HG02970 (cell line): ENCODE measurements around the gene C6orf136.
"Not testable (repeated sequence)": the region's sequence is repeated elsewhere in the genome, so short reads cannot be mapped to it uniquely, and the experiment has no call there.

Source experiments
- ATAC-seq: cut with Tn5 transposase; IDR thresholded peaks from one replicate; pipeline ENCODE4 v1.9.1; 2021; ENCODE audit warnings: mild to moderate bottlenecking, moderate library complexity, moderate number of reproducible peaks; ENCODE audit not compliant: unreplicated experiment, low FRiP score

C6orf136 gene

DNA sequence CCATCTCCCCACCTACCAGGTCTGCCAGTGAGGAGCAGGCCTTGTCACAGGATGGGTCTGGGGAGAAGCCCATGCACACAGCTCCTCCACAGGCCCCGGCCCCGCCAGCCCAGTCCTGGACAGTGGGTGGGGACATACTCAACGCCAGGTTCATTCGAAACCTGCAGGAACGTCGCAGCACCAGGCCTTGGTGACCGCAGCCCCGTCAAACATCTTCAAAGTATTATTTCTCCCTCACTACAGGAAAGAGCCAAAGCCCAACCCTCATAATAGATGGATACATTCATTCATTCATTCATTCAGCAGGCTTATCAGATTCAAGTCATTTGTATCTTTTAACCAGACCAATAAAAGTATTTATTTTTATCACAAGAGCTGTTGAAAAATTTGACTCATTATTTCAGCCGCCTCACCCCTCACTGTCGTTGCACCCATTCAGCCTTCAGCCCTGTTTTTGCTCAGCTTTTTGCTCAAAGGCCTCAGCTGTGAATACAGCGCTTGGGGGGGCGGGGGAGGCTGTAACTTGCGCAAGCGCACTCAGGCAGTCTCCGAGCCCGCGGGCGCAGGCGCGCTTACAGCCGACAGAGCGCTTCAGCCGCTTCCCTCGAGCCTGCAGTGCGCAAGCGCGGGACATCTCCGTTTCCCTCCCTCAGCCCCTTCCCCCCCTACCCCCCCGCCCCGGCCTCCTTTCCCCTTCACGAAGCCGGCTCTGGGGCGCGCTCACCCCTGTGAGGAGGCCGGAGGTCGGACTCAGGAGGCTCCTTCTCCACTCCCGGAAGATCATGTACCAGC lies at the start of gene C6orf136:
TSS of gene C6orf136 (plus strand) at position 684 of the 792 bp plus-strand sequence. CDS start at position 783, 99 bp downstream.
- peak; percentile 53 for ATAC-seq

DNA sequence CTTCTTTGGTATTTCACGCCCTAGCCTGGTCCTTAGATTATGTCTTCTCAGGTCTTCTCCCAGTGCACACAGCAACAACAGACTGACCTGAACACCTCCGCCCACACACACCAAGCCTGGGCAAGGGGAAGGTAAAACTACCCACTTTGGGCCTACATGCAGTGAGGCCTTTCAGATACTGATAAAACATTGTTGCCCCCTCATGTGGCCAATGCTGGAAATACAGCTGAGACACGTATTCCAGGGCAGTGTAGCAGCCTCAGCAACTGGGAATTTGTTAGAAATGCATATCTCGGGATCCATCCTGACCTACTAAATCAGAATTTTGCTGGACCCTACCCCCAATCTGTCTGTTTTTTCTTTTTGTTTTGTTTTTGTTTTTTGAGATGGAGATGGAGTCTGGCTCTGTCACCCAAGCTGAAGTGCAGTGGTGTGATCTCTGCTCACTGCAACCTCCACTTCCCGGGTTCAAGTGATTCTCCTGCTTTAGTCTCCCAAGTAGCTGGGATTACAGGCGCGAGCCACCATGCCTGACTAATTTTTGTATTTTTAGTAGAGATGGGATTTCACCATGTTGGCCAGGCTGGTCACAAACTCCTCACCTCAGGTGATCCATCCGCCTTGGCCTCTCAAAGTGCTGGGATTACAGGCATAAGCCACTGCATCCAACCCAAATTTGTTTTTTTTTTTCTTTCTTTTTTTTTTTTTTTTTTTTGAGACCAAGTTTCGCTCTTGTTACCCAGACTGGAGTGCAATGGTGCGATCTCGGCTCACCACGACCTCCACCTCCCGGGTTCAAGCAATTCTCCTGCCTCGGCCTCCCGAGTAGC lies 49.4 kb upstream of the C6orf136 start:
- not testable (repeated sequence) for ATAC-seq

GRCh38 chr6:30598912-30599624 lies 47.9 kb upstream of the C6orf136 start:
- ATAC-seq, result no peak

GRCh38 chr6:30599625-30600324 lies 47.2 kb upstream of the C6orf136 start:
- no peak for ATAC-seq

GRCh38 chr6:30600451-30600961 lies 46.4 kb upstream of the C6orf136 start:
- ATAC-seq, result no peak

DNA sequence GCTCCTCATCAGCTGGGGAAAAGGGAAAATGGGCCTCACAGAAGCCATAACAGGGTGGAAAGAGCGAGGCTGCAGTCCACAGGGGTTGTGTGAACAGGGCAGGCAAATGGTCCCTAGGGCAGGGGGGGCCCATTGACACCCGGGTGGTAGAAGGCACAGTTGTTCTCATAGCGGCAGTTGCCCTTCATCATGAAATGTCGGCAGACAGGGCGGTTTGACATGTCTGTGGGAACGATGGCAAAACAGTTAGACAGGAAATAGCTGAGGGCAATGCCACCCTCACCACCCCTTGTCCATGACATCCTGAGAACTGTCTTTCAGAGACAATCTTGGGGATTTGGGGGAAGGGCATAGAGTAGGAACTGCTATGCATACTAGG lies 45.5 kb upstream of the C6orf136 start:
- ATAC-seq, result no peak

DNA sequence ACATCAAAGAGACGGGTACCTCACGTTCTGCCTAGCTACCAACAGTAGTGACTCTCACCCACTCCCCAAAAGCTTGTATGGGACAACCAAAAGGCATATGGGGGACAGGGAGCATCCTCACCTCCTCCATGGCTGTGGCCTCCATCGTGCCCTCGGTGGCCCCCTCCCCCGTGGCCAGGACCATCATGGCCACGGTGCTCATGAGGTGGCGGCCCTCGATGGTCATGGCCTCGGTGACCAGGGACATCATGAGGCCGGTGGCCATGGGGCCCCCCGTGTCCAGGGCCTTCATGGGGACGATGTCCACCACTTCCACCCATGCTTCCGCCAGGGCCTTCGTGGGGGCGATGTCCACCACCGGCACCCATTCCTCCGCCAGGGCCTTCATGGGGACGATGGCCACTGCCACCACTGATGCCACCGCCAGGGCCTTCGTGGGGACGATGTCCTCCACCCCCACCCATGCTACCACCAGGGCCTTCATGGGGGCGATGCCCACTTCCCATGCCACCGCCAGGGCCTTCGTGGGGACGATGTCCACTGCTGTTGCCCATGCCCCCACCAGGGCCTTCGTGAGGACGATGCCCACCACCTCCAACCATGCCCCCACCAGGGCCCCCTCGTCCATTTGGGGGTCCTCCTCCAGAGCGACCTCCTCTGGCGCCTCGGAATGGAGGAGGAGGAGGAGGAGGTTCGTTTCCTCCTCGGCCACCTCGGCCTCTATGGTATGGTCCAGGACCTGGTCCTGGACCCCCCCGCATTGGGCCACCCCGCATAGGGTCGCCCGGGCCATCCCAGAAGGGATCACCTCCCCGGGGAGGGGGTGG lies 44.9 kb upstream of the C6orf136 start:
- no peak for ATAC-seq

DNA sequence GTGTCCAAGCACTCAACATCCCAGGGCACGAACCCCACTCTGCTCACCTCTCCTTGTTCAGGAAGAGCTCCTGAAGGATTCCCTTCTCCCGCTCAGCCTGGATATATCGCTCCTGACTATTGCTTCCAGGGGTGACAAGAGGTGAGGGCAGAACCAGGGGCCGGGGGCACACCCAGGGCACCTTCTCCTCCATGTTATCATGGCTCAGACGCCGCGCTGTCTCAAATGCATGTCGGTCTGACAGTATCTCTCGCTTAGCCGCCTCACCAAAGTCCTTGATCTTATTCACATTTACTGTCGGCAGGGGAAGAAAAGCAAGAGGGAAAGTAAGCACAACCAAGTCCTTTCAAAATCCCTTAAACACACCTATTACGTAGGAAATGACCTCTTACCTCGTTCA lies 43.0 kb upstream of the C6orf136 start:
- no peak for ATAC-seq

GRCh38 chr6:30610065-30610464 lies 36.9 kb upstream of the C6orf136 start:
- ATAC-seq, result no peak

DNA sequence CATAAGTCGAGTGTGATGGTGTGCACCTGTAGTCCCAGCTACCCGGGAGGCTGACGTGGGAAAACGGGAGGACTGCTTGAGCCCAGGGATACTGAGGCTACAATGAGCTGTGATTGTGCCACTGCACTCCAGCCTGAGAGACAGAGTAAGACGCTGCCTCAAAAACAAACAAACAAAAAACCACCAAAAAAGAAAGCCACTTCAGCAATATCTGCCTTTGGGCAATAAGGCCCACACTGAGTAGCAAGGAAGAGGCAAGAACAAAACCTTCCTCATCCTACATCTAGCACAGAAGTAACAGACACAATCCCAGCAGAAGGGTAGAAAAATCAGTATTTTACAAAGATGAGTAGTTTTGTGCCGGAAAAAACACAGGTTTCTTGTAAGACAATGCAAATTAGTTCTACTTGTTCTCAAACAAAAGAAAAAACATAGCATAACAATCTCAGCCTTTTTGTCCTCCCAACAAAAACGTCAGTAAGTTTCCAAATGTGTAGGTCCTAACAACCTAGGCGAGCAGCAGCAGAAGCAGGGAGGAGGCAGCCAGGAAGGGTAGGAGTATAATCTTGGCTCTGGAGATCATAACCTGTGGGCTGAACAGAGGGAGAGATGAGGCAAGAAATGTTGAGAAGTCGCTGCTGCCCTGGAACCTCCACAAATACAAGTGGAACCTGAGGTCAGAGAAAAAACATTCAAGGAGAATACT lies 35.6 kb upstream of the C6orf136 start:
- no peak for ATAC-seq

DNA sequence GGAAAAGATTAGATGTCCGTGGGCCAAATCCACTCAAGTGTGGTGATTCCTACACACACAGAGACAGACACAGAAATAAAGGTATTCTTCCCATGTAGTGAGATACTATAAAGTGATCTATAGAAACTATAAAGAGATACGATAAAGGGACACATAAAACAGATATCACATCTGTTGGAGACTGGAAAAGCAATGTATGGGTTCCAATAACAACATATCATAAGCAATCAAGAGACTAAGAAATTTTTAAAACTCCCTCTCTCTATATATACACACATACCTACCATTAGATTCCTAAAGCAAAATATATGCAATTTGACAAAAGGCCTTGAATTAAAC lies 35.1 kb upstream of the C6orf136 start:
- ATAC-seq, result no peak

DNA sequence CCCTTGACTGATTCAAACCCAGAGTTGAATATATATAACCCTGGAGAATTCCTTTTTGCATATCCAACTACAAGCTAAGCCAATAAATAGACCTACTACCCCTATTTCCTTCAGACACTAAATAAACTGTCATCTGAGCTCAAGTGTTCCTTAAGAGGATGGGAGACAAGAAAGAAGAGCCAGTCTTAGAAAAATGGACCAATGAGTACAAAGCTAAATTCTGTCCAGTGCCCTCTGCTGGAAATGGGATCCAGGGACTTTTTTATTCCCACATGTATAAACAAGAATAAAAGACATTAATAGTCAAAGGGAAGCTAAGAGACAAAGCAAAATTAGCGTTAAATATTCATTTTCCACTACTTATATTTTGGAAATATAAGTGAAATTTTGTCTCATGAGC lies 34.7 kb upstream of the C6orf136 start:
- ATAC-seq, result no peak

DNA sequence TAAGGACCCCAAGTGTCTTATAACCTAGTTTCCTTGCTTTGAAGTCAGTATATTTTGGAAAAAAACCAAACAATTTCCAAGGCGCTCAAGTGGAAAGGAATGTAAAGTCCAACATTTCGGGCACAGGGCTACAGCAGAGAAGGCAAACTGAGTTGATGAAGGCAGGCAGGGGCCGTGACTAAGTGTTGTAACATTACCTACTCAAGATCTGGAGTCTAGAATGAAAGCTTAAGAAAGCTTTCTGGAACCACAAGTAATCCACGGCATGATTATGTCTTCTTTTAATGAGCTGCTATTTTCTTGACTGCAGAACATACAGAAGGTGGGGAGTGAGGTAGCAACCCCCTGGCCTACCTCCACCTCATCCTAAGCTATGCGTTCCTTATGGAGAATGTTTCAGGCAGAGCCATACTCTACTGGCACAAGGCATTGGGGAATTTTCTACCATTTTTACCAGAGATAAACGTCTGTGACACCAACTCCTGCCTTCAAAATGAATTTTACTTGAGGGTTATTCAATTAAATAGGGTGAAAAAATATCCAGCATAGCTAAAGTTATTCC lies 34.2 kb upstream of the C6orf136 start:
- no peak for ATAC-seq

DNA sequence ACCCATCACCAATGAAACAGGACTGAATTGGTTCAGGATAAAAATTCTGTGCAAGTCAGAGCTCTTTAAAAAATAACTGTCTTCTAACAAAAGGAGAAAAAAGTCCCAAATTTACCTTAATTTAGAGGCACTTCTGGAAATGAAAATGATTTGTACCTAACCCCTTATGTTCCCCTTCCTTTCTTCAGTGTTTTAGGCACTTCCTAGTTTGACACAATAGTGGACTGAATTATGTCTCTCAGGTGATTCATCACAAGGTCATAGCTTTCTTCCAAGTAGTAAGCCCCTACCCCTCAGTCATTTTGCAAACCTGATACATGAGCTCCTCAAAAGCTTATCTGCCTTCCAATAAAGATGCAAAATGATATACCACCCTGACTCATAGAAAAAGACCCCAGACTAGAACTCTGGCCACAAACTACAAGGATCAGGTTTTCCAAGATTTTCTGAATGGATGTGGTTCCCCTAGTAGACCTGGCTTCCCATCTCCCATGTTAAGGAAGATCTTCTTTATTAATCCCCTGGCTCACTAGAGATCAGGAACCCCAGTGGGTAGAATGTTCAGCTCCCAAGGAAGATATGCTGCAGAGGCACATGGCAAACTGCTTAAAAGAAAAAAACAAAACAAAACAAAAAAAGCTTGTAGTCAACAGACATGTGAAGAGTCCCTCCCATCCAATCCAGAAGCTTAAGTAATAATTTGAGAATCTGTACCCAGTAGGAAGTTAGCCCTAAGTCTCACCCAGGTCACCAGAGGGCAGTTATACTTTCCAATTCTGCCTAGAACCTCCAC lies 33.5 kb upstream of the C6orf136 start:
- no peak for ATAC-seq

GRCh38 chr6:30614044-30614842 lies 32.7 kb upstream of the C6orf136 start:
- ATAC-seq, result no peak

DNA sequence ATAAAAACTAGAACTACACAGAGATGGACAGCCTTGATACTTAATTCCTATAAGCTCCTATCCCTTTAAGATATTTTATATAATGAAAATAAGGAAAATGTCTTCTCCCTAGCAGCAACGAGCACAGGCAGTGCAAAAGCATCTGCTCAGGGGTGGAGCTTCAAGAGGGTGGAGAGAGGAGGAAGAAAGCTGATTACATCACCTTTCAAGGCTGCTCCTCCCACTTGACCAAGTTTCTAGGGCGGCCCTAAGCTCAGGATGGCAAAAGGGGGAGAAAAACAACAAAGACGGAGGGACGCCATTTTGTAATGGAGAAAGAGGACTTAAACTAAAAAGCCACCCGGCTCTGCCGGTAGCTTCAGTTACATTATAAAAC lies 32.1 kb upstream of the C6orf136 start:
- ATAC-seq, result peak; percentile 26
